Loucy (cell line): ENCODE results near the gene DSCAM.

Experiments used
- H2AFZ ChIP-seq: fragments of 200-600 bp; sonication (generic); 2 replicates; pipeline ENCODE4 v1.6.0; 2016; ENCODE audit warnings: antibody characterized with exemption, mild to moderate bottlenecking, low read length, moderate library complexity
- H3F3A ChIP-seq: fragments of 200-600 bp; 2 replicates; pipeline ENCODE4 v1.6.0; 2016; ENCODE audit warnings: antibody characterized with exemption, low read depth, mild to moderate bottlenecking
- H3K27me3 ChIP-seq: fragments of 200-600 bp; sonication (generic); 2 replicates; pipeline ENCODE4 v1.6.1; 2014; ENCODE audit warnings: low read length, mild to moderate bottlenecking; ENCODE audit not compliant: insufficient read depth, poor library complexity, severe bottlenecking
- H3K36me3 ChIP-seq: fragments of 200-600 bp; sonication (generic); 2 replicates; pipeline ENCODE4 v1.6.1; 2016; ENCODE audit warnings: low read length; ENCODE audit not compliant: insufficient read depth
- H3K4me1 ChIP-seq: fragments of 200-600 bp; sonication (generic); 2 replicates; pipeline ENCODE4 v1.5.1; 2014; ENCODE audit warnings: low read length, mild to moderate bottlenecking; ENCODE audit not compliant: insufficient read depth, poor library complexity, severe bottlenecking
- H3K4me2 ChIP-seq: fragments of 200-600 bp; sonication (generic); 2 replicates; pipeline ENCODE4 v1.6.0; 2014; ENCODE audit warnings: antibody characterized with exemption, low read length, low read depth, mild to moderate bottlenecking; ENCODE audit not compliant: poor library complexity, severe bottlenecking
- H3K4me3 ChIP-seq: fragments of 200-600 bp; sonication (generic); 2 replicates; pipeline ENCODE4 v1.5.1; 2014; ENCODE audit warnings: low read length, mild to moderate bottlenecking, mixed read lengths; ENCODE audit not compliant: poor library complexity, severe bottlenecking
- H3K79me2 ChIP-seq: fragments of 200-600 bp; sonication (generic); 2 replicates; pipeline ENCODE4 v1.6.1; 2014; ENCODE audit warnings: low read length; ENCODE audit not compliant: insufficient read depth
- H3K9ac ChIP-seq: fragments of 200-600 bp; sonication (generic); 2 replicates; pipeline ENCODE4 v1.6.0; 2014; ENCODE audit warnings: mild to moderate bottlenecking, low read depth, low read length, moderate library complexity; ENCODE audit not compliant: poor library complexity, severe bottlenecking
- H3K9me2 ChIP-seq: fragments of 200-600 bp; sonication (generic); replicated peaks from 2 replicates; pipeline ENCODE4 v1.6.1; 2016; ENCODE audit warnings: low read depth, low read length, mixed read lengths
- H3K9me3 ChIP-seq: fragments of 200-600 bp; sonication (generic); 2 replicates; pipeline ENCODE4 v1.6.1; 2014; ENCODE audit warnings: mild to moderate bottlenecking, antibody characterized with exemption, low read length, low read depth; ENCODE audit not compliant: insufficient read depth
- H4K20me1 ChIP-seq: fragments of 200-600 bp; sonication (generic); 2 replicates; pipeline ENCODE4 v1.6.0; 2014; ENCODE audit warnings: antibody characterized with exemption, low read length, mild to moderate bottlenecking; ENCODE audit not compliant: insufficient read depth, poor library complexity, severe bottlenecking
- CTCF ChIP-seq: fragments of 200-600 bp; sonication (generic); conservative IDR thresholded peaks from 2 replicates; pipeline ENCODE4 v1.5.1; 2014; ENCODE audit warnings: mild to moderate bottlenecking, antibody characterized with exemption, low read length
- EZH2phosphoT487 ChIP-seq: fragments of 200-600 bp; IDR thresholded peaks from 2 replicates; pipeline ENCODE4 v1.6.1; 2018; ENCODE audit warnings: antibody characterized with exemption, mild to moderate bottlenecking, moderate library complexity, borderline replicate concordance

Gene DSCAM

GRCh38 chr21:40408561-40408960, 438.4 kb downstream of the DSCAM start:
- no peak for TF ChIP-seq EZH2phosphoT487
- TF ChIP-seq CTCF: no peak
- H3F3A ChIP-seq: no peaks in the 10 kb centered on the region
- H3K4me3 ChIP-seq: no peak overlapping the region
- 0 out of 2 replicates have a peak, but pooled peaks cover 3% of the 10 kb centered on the region for H3K9me3 ChIP-seq
- H4K20me1 ChIP-seq: no peaks in the 10 kb centered on the region
- no peaks in the 10 kb centered on the region for H3K36me3 ChIP-seq
- no peaks in the 10 kb centered on the region for H3K27me3 ChIP-seq
- H3K4me1 ChIP-seq: no peaks in the 10 kb centered on the region
- no peak overlapping the region for H2AFZ ChIP-seq
- no peak overlapping the region for H3K9ac ChIP-seq
- no peaks in the 10 kb centered on the region for H3K9me2 ChIP-seq
- no peak overlapping the region for H3K4me2 ChIP-seq
- H3K79me2 ChIP-seq: no peaks in the 10 kb centered on the region

- Histone ChIP-seq H3K27me3 (no peaks in the 10 kb centered on the region), H4K20me1 (no peaks in the 10 kb centered on the region), H3K4me3 (no peak overlapping the region), H3K4me2 (no peak overlapping the region), H2AFZ (no peak overlapping the region), H3K9me3 (0 out of 2 replicates have a peak, but pooled peaks cover 2% of the 10 kb centered on the region), H3F3A (no peaks in the 10 kb centered on the region), H3K9me2 (no peaks in the 10 kb centered on the region), H3K79me2 (no peaks in the 10 kb centered on the region), H3K36me3 (no peaks in the 10 kb centered on the region), H3K4me1 (no peaks in the 10 kb centered on the region), H3K9ac (no peak overlapping the region)
- TF ChIP-seq CTCF (no peak), EZH2phosphoT487 (no peak)
Observed at GRCh38 chr21:40404396-40404800, 442.6 kb downstream of the DSCAM start.

- TF ChIP-seq EZH2phosphoT487 (no peak), CTCF (no peak)
- Histone ChIP-seq H2AFZ (no peak overlapping the region), H3K9ac (no peak overlapping the region), H3K9me3 (no peaks in the 10 kb centered on the region), H3K79me2 (no peaks in the 10 kb centered on the region), H3K9me2 (no peaks in the 10 kb centered on the region), H3K4me3 (no peak overlapping the region), H3F3A (no peaks in the 10 kb centered on the region), H3K36me3 (no peaks in the 10 kb centered on the region), H3K4me2 (no peak overlapping the region), H4K20me1 (no peaks in the 10 kb centered on the region), H3K27me3 (no peaks in the 10 kb centered on the region), H3K4me1 (no peaks in the 10 kb centered on the region)
Observed at GRCh38 chr21:40402884-40403582, 443.9 kb downstream of the DSCAM start.
